K562 (cell line): ENCODE results near the gene GMIP. TPM values are rescaled to one million over a fixed set of nuclear protein-coding genes. Genes with fewer than 3 reads are reported as not detected.

Experiments used
- ATAC-seq: fragments of 200-7000 bp; cut with Tn5 transposase; 3 replicates; pipeline ENCODE4 v1.9.1; 2020; ENCODE audit warnings: moderate library complexity
- BruUV-seq: library from RNA; stranded (reverse); fragments of 400-500 nt; replicated peaks from 2 replicates; lab custom pipeline; 2021; lab: Mats Ljungman, UMichigan
- CTCF ChIA-PET: fragments of 300-600 bp; formaldehyde crosslinking; extraction: SDS; loops from one replicate; lab custom pipeline; 2021; ENCODE audit warnings: low intra/inter-chr PET ratio; lab: Yijun Ruan, JAX
- POLR2A ChIA-PET: fragments of 300-600, 350-650 bp; sonication (Branson Sonifier 250); formaldehyde crosslinking; extraction: SDS; loops from one replicate; lab custom pipeline; 2021; ENCODE audit warnings: antibody characterized with exemption, inconsistent platforms; lab: Yijun Ruan, JAX
- DNase-seq, 4 experiments: peaks; one replicate each; pipeline versions ENCODE4 v3.0.0 to v3.0.0-alpha.2; 2011 to 2018; ENCODE audit warnings: low spot score in 3 of 4, mixed read lengths in 3 of 4; ENCODE audit errors: extremely low read depth in 1 of 4
- FAIRE-seq: peaks from 2 replicates; lab custom pipeline; 2011; peaks lifted over from hg19 to GRCh38; lab: Jason Lieb, UNC
- H2AFZ ChIP-seq: 2 replicates; pipeline ENCODE4 v1.6.0; 2011; ENCODE audit warnings: low read depth, low read length, control low read depth, inconsistent platforms
- H3K27ac ChIP-seq: fragments of 200-600 bp; 3 replicates; pipeline ENCODE4 v1.8.0; 2011; ENCODE audit warnings: low read depth, mild to moderate bottlenecking, control low read depth, inconsistent platforms, low read length, moderate library complexity, mixed read lengths; ENCODE audit errors: extremely low read depth
- H3K27me3 ChIP-seq, 2 experiments: fragments of 300-600 bp in 1 of 2; 2 replicates in 1 of 2; 3 replicates in 1 of 2; pipeline versions ENCODE4 v1.6.0 to v1.8.0; 2011; ENCODE audit warnings: inconsistent platforms in 2 of 2, low read length in 2 of 2, mild to moderate bottlenecking in 1 of 2, mixed read lengths in 1 of 2, moderate library complexity in 1 of 2; ENCODE audit not compliant: control insufficient read depth in 2 of 2, insufficient read depth in 2 of 2
- H3K36me3 ChIP-seq: fragments of 300-600 bp; 3 replicates; pipeline ENCODE4 v1.8.0; 2011; ENCODE audit warnings: mild to moderate bottlenecking, low read length, inconsistent platforms; ENCODE audit not compliant: control insufficient read depth, insufficient read depth
- H3K4me1 ChIP-seq, 2 experiments: fragments of 200-600 bp in 1 of 2; replicated peaks in 1 of 2; 2 replicates in 1 of 2; 3 replicates in 1 of 2; pipeline versions ENCODE4 v1.5.1 to v1.8.0; 2011; ENCODE audit warnings: inconsistent platforms in 2 of 2, low read length in 2 of 2, mild to moderate bottlenecking in 1 of 2, mixed read lengths in 1 of 2, moderate library complexity in 1 of 2; ENCODE audit not compliant: control insufficient read depth in 2 of 2, insufficient read depth in 2 of 2
- H3K4me2 ChIP-seq: 2 replicates; pipeline ENCODE4 v1.6.1; 2011; ENCODE audit warnings: low read length, control low read depth, inconsistent platforms, mixed read lengths; ENCODE audit not compliant: insufficient read depth
- H3K4me3 ChIP-seq: fragments of 200-600 bp; sonication (generic), shearing (Covaris generic); 2 replicates; pipeline ENCODE4 v1.5.1; 2016; ENCODE audit warnings: control low read depth, inconsistent platforms
- H3K79me2 ChIP-seq: fragments of 200-600 bp; 3 replicates; pipeline ENCODE4 v1.8.0; 2011; ENCODE audit warnings: low read length, inconsistent platforms; ENCODE audit not compliant: control insufficient read depth, insufficient read depth
- H3K9ac ChIP-seq, 2 experiments: 2 replicates each; pipeline versions ENCODE4 v1.6.0 to v1.6.1; 2011; ENCODE audit warnings: low read depth in 2 of 2, low read length in 2 of 2, control low read depth in 1 of 2, inconsistent platforms in 1 of 2, mild to moderate bottlenecking in 1 of 2, mixed read lengths in 1 of 2; ENCODE audit not compliant: insufficient read depth in 1 of 2
- H3K9me1 ChIP-seq: one replicate; pipeline ENCODE4 v1.6.0; 2011; ENCODE audit warnings: inconsistent platforms, mild to moderate bottlenecking, low read length, moderate library complexity; ENCODE audit not compliant: control insufficient read depth, insufficient read depth
- H3K9me3 ChIP-seq: replicated peaks from 2 replicates; pipeline ENCODE4 v1.5.1; 2011; ENCODE audit warnings: low read depth, low read length, inconsistent platforms; ENCODE audit not compliant: control insufficient read depth, insufficient read depth
- H4K20me1 ChIP-seq: replicated peaks from 2 replicates; pipeline ENCODE4 v1.6.1; 2011; ENCODE audit warnings: low read length, inconsistent platforms, mixed read lengths; ENCODE audit not compliant: control insufficient read depth, insufficient read depth
- BDP1 ChIP-seq: IDR thresholded peaks from 3 replicates; pipeline ENCODE4 v1.6.1; 2011; ENCODE audit not compliant: insufficient read length, insufficient read depth
- LEF1 ChIP-seq: fragments of 450-650 bp; IDR thresholded peaks from 2 replicates; pipeline ENCODE4 v1.6.1; 2016; ENCODE audit warnings: mild to moderate bottlenecking
- ZBTB7A ChIP-seq: IDR thresholded peaks from 2 replicates; pipeline ENCODE4 v1.6.1; 2011; ENCODE audit warnings: low read depth, mild to moderate bottlenecking, low read length, moderate library complexity, borderline replicate concordance; ENCODE audit not compliant: control insufficient read depth
- ZKSCAN1 ChIP-seq: fragments of 150-350 bp; IDR thresholded peaks from 2 replicates; pipeline ENCODE4 v1.6.1; 2016; ENCODE audit warnings: low read depth, low read length
- WGBS: fragments of 100-300 bp; shearing (Covaris generic); methylation state at CpG from one replicate; pipeline ENCODE4 v1.1.6; 2016; ENCODE audit warnings: low coverage, mixed read lengths; ENCODE audit not compliant: insufficient coverage; ENCODE audit errors: missing lambda C conversion rate; 5-methylcytosine and 5-hydroxymethylcytosine counted together
- in situ Hi-C: fragments of 300-500 bp; cut with MboI; formaldehyde crosslinking; loops from 4 replicates; pipeline ENCODE4 v1.15.0; 2018; ENCODE audit warnings: inconsistent platforms, mixed read lengths
- intact Hi-C: fragments of 100-400 bp; cut with micrococcal nuclease; formaldehyde crosslinking; loops from 2 replicates; pipeline ENCODE4 v1.14.2; 2022
- polyA plus RNA-seq, 8 experiments: library from polyadenylated mRNA; depleted of rRNA in 4 of 8; stranded (reverse) in 5 of 8; unstranded in 3 of 8; fragments of >200 nt; fragmentation: Nextera tagmentation in 2 of 8; fragmentation: Illumina TruSeq in 1 of 8; extraction: Ambion mirVana in 2 of 8; extraction: Trizol in 1 of 8; gene quantifications; 2 replicates each; pipeline versions ENCODE4 v1.2.1 to v1.2.3, GENCODE V29; 2011 to 2014; ENCODE audit warnings: inconsistent platforms in 1 of 8, missing spikeins in 1 of 8
- total RNA-seq, 7 experiments: library from RNA; depleted of rRNA in 6 of 7; stranded (reverse); fragments of >200 nt in 6 of 7; fragmentation: Illumina TruSeq in 2 of 7; extraction: Trizol in 2 of 7; gene quantifications; 2 replicates each; pipeline versions ENCODE4 v1.2.1 to v1.2.3, GENCODE V29; 2011 to 2021; ENCODE audit warnings: low replicate concordance in 1 of 7
- TF ChIP-seq, protein P1 (sequence below): fragments of 200-600 bp; sonication (generic); IDR thresholded peaks from one replicate; pipeline ENCODE4 v1.6.1; 2012; ENCODE audit warnings: mild to moderate bottlenecking, low read depth, low read length, inconsistent platforms
- TF ChIP-seq, protein P2 (sequence below): sonication (generic); formaldehyde crosslinking; IDR thresholded peaks from 2 replicates; pipeline ENCODE4 v1.9.0; 2022; ENCODE audit warnings: mild to moderate bottlenecking, missing genetic modification reagents
- TF ChIP-seq, protein P3 (sequence below): sonication (generic); formaldehyde crosslinking; IDR thresholded peaks from 2 replicates; pipeline ENCODE4 v1.9.0; 2022; ENCODE audit warnings: mild to moderate bottlenecking, missing genetic modification reagents
- TF ChIP-seq, protein P4 (sequence below): fragments of 250-450 bp; sonication (Bioruptor Pico); IDR thresholded peaks from 2 replicates; pipeline ENCODE4 v1.8.0; 2021; ENCODE audit warnings: borderline replicate concordance, mild to moderate bottlenecking, moderate library complexity; ENCODE audit not compliant: poor library complexity, severe bottlenecking

The GMIP gene
- total and polyA plus RNA-seq, 9 of the 15 experiments (the other 6 are each of a cell fraction or from before 2014, with no cell fraction given), result 0.14 to 15.8 (median 3.2) TPM

DNA sequence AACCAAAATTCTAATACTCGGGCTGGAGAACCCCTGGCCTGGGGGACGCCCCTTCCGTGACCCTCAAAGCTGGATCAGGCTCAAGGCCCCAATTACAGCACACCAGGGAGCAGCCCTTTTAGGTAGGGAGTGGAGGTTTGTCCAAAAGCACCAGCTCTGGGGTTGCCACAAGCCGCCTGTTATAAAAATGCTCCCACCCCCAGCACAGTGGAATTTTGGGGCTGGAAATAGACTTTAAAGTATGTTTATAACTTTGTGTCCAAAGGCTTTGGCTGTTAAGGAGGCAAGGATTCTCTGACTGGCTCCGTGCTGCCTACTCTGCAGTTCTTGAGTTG lies 564 bp upstream of the GMIP start:
- peak overlapping the region; percentile 68 to 93; a peak in 3 of 4 replicates for H3K9ac ChIP-seq
- peaks cover 3 to 18% of the 10 kb centered on the region in 2 experiments; a peak in 3 of 5 replicates for H3K4me1 ChIP-seq
- peak overlapping the region; percentile 84 for H3K4me3 ChIP-seq
- peak; percentile 2; the same call in 1 of the 3 replicates for ATAC-seq
- no peaks in the 10 kb centered on the region for H3K9me3 ChIP-seq
- CTCF ChIA-PET, result interaction anchor here (0.7 to 1.8 kb wide), 2 partner anchors 111 to 749 kb away, joined by 3 to 30 read pairs; no protein-coding TSS in a partner anchor
- H3K27me3 ChIP-seq, result no peaks in the 10 kb centered on the region
- peak overlapping the region; percentile 85 for H3K4me2 ChIP-seq
- POLR2A ChIA-PET, result interaction anchor here (0.5 to 0.7 kb wide), 2 partner anchors 18 to 471 kb away, joined by 3 to 5 read pairs; no protein-coding TSS in a partner anchor
- no peak for DNase-seq
- H3K36me3 ChIP-seq, result peaks cover 43% of the 10 kb centered on the region; the same call in 2 of the 3 replicates
- H3K27ac ChIP-seq, result peak overlapping the region; percentile 75; the same call in 2 of the 3 replicates
- no TSS peak for BruUV-seq
- WGBS, result 12% methylated on average over 5 of the region's 5 CpGs
- peaks cover 3% of the 10 kb centered on the region; the same call in 1 of the 3 replicates for H3K79me2 ChIP-seq
- H3K9me1 ChIP-seq, result no peaks in the 10 kb centered on the region
- intact Hi-C loops, result loop anchor here (5.0 kb wide), 1 partner anchor 92 kb away; no protein-coding TSS in a partner anchor
- H2AFZ ChIP-seq, result peak overlapping the region; percentile 83; the same call in 1 of the 2 replicates
- H4K20me1 ChIP-seq, result no peaks in the 10 kb centered on the region
- in situ Hi-C loops, result loop anchor here (25.0 kb wide), 1 partner anchor 107 kb away; the partner anchor contains the start of genes CILP2 and YJEFN3
- no peak for FAIRE-seq
- TF ChIP-seq ZBTB7A (no peak), BDP1 (no peak), ZKSCAN1 (no peak), LEF1 (no peak)
- TF ChIP-seq, protein P1, sequence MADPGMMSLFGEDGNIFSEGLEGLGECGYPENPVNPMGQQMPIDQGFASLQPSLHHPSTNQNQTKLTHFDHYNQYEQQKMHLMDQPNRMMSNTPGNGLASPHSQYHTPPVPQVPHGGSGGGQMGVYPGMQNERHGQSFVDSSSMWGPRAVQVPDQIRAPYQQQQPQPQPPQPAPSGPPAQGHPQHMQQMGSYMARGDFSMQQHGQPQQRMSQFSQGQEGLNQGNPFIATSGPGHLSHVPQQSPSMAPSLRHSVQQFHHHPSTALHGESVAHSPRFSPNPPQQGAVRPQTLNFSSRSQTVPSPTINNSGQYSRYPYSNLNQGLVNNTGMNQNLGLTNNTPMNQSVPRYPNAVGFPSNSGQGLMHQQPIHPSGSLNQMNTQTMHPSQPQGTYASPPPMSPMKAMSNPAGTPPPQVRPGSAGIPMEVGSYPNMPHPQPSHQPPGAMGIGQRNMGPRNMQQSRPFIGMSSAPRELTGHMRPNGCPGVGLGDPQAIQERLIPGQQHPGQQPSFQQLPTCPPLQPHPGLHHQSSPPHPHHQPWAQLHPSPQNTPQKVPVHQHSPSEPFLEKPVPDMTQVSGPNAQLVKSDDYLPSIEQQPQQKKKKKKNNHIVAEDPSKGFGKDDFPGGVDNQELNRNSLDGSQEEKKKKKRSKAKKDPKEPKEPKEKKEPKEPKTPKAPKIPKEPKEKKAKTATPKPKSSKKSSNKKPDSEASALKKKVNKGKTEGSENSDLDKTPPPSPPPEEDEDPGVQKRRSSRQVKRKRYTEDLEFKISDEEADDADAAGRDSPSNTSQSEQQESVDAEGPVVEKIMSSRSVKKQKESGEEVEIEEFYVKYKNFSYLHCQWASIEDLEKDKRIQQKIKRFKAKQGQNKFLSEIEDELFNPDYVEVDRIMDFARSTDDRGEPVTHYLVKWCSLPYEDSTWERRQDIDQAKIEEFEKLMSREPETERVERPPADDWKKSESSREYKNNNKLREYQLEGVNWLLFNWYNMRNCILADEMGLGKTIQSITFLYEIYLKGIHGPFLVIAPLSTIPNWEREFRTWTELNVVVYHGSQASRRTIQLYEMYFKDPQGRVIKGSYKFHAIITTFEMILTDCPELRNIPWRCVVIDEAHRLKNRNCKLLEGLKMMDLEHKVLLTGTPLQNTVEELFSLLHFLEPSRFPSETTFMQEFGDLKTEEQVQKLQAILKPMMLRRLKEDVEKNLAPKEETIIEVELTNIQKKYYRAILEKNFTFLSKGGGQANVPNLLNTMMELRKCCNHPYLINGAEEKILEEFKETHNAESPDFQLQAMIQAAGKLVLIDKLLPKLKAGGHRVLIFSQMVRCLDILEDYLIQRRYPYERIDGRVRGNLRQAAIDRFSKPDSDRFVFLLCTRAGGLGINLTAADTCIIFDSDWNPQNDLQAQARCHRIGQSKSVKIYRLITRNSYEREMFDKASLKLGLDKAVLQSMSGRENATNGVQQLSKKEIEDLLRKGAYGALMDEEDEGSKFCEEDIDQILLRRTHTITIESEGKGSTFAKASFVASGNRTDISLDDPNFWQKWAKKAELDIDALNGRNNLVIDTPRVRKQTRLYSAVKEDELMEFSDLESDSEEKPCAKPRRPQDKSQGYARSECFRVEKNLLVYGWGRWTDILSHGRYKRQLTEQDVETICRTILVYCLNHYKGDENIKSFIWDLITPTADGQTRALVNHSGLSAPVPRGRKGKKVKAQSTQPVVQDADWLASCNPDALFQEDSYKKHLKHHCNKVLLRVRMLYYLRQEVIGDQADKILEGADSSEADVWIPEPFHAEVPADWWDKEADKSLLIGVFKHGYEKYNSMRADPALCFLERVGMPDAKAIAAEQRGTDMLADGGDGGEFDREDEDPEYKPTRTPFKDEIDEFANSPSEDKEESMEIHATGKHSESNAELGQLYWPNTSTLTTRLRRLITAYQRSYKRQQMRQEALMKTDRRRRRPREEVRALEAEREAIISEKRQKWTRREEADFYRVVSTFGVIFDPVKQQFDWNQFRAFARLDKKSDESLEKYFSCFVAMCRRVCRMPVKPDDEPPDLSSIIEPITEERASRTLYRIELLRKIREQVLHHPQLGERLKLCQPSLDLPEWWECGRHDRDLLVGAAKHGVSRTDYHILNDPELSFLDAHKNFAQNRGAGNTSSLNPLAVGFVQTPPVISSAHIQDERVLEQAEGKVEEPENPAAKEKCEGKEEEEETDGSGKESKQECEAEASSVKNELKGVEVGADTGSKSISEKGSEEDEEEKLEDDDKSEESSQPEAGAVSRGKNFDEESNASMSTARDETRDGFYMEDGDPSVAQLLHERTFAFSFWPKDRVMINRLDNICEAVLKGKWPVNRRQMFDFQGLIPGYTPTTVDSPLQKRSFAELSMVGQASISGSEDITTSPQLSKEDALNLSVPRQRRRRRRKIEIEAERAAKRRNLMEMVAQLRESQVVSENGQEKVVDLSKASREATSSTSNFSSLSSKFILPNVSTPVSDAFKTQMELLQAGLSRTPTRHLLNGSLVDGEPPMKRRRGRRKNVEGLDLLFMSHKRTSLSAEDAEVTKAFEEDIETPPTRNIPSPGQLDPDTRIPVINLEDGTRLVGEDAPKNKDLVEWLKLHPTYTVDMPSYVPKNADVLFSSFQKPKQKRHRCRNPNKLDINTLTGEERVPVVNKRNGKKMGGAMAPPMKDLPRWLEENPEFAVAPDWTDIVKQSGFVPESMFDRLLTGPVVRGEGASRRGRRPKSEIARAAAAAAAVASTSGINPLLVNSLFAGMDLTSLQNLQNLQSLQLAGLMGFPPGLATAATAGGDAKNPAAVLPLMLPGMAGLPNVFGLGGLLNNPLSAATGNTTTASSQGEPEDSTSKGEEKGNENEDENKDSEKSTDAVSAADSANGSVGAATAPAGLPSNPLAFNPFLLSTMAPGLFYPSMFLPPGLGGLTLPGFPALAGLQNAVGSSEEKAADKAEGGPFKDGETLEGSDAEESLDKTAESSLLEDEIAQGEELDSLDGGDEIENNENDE, result no peak
- TF ChIP-seq, protein P2, sequence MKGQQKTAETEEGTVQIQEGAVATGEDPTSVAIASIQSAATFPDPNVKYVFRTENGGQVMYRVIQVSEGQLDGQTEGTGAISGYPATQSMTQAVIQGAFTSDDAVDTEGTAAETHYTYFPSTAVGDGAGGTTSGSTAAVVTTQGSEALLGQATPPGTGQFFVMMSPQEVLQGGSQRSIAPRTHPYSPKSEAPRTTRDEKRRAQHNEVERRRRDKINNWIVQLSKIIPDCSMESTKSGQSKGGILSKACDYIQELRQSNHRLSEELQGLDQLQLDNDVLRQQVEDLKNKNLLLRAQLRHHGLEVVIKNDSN (CRISPR knock-in tag), result 0 out of 2 replicates have a peak, but pooled peaks have one; percentile 8
- TF ChIP-seq, protein P3, sequence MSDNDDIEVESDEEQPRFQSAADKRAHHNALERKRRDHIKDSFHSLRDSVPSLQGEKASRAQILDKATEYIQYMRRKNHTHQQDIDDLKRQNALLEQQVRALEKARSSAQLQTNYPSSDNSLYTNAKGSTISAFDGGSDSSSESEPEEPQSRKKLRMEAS (CRISPR knock-in tag), result 0 out of 2 replicates have a peak, but pooled peaks have one; percentile 6
- TF ChIP-seq, protein P4, sequence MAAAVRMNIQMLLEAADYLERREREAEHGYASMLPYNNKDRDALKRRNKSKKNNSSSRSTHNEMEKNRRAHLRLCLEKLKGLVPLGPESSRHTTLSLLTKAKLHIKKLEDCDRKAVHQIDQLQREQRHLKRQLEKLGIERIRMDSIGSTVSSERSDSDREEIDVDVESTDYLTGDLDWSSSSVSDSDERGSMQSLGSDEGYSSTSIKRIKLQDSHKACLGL (CRISPR knock-in tag), result no peak
